Measurements from ENCODE around the gene C4BPA.

C4BPA gene

DNA sequence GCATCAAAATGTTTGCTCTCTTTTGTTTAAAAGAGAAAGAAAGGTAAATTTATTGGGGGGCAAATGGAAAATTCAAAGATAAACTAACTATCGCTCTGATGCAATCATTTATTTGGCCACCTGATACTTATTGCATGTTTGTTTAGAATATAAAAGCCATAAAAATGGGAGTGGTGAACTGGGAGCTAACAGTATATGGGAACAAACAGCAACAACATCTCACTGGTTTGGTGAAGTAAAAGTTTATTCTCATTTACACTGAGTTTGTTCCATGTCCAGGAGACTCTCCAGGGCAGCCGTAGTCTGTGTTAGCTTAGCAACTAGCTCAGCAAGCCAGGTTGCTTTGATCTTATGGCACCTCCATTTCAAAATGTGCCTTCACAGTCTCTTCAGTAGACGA, 20.4 kb downstream of the C4BPA start:
- no peak for DNase-seq (ENCODE audit: low read depth)

DNA sequence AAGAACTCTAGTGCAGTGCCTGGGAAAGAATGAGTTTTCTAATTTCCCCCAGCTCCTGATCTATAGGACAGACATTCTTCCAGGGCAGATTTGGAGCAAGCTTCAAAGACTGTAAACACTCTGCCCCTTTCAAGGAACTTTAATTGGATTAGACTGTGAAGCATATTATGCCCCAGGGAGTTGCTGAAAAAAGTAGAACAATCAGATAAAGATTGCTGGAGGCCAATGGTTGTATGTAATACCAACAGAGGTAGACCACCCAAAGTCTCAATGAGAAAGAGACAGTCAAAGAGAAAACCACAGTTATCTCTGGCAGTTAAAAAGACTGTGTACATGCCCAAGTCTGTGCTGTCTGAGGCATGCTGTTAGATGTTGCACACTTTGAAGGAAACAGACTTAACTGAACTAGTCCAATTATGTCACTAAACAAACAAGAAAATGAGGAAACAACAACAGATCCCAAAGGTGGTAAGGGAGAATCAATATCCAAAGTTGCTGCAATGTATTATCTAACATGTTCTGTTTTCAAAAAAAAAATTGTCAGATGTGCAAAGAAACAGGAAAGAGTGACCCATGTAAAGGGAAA, 24.4 kb downstream of the C4BPA start:
- no peak for DNase-seq (ENCODE audit: low read depth)

DNA sequence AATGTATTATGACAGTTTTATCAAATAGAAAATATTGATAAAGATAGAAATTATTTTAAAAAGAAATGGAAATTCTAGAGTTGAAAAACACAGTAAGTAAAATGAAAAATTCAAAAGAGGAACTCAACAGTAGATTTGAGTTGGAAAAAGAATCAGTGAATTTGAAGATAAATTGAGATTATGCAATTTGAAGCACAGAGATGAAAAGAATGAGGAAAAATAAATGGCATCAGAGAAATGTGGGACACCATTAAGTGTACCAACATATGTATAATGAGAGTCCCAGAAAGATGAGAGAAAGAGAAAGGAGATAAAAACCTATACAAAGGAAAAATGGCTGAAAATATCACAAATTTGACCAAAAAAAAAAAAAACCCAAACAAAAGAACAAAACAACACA, 25.0 kb downstream of the C4BPA start:
- DNase-seq (ENCODE audit: low read depth) = no peak

DNA sequence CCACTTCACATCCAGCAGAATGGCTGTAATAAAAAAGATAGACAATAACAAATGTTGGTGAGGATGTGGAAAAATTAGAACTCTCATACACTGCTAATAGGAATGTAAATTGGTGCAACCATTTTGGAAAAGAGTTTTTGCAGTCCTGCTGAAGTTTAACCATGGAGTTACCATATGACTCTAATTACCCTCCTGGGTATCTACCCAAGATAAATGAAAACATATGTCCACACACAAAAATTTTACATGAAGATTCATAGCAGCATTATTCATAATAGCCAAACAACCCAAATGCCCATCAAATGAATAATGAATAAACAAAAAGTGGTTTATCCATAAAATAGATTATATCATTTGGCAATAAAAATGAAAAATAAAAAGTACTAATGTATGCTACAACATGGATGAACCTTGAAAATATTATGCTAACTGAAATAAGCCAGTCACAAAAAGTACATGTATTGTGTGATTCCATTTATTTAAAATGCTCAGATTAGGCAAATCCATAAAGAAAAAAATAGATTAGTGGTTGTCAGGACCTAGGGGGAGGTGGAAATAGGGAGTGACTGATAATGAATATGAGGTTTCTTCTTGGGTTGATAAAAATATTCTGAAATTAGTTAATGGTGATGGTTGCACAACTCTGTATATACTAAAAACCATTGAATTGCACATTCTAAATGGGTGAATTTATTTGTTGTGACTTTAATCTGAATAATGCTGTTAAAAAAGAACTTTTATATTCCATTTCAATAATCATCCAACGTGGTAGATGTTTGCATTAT, 26.4 kb downstream of the C4BPA start:
- DNase-seq (ENCODE audit: low read depth) = no peak

DNA sequence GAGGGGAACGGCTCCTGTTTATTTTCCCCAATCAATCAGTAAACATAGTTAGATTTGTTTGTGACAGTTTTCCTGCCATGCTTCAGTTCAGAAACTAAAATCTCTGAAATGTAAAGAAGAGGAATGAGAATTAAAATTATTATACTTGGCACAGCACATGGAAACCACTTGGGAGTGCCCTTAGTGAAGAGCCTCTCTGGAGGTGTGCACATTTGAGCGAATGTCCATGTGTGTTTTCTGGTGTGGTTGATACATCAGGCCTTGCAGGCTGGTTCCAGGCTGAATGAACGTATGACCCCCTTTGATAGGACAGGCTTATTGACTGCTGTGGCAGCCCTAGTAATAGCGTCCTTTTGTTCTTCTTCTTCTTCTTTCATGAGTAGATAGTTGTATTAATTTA, 27.1 kb downstream of the C4BPA start:
- no peak for DNase-seq (ENCODE audit: low read depth)

DNA sequence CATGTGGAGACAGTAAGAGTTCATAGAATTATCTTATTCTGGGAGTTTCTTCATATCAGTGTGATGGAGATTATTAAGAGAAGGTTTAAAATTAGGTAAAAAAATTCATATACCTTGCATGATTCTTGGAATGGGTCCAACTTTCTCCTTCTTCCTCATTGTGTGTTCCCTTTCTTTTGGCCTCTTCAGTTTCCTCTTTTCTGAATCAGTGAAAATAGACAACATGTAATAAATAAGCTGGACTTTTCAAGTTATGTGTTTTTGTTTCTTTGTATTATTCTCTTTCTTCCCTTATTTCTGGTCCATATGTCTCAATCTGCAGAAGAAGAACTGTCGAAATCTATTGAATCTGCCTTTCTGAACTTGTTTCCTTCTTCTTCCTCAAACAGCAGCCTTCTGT, 30.5 kb downstream of the C4BPA start:
- no peak for DNase-seq (ENCODE audit: low read depth)

DNA sequence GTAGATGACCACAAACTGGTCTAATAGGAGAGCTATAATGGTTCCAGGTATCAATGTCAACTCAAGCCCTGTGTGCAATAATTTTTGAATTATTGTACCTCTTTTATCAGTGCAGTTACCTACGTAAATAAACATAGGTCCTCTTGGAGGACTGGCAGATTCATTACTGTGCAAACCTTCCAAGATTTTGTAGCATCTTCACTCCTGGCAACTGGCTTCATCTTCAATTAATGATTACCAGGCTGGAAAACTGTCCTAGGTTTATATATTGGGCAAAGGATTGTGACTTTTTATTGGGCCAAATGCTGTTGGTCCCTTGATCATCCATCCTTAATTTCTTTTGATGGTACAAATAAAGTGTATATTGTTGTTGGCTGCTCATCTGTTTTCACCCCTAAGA, 35.6 kb downstream of the C4BPA start:
- DNase-seq (ENCODE audit: low read depth) = no peak

DNA sequence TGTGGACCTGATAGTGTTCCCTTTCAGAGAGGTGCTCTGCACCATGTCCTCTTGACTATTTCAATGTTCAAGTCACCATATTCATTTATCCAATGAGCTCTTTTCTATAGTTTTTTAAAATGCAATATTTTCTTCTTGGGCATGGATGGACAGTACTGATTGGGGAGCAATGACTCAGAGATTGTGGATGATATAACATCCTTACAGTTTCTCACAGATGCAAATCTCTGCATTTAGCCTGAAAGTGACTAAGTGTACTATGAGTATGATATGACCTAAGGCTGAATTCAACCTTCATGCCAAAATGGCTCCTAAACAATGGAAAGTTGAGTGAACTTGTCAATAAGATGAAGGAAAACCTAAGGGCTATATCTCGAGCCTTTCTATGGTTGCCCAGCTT, 36.5 kb downstream of the C4BPA start:
- DNase-seq (ENCODE audit: low read depth) = no peak

DNA sequence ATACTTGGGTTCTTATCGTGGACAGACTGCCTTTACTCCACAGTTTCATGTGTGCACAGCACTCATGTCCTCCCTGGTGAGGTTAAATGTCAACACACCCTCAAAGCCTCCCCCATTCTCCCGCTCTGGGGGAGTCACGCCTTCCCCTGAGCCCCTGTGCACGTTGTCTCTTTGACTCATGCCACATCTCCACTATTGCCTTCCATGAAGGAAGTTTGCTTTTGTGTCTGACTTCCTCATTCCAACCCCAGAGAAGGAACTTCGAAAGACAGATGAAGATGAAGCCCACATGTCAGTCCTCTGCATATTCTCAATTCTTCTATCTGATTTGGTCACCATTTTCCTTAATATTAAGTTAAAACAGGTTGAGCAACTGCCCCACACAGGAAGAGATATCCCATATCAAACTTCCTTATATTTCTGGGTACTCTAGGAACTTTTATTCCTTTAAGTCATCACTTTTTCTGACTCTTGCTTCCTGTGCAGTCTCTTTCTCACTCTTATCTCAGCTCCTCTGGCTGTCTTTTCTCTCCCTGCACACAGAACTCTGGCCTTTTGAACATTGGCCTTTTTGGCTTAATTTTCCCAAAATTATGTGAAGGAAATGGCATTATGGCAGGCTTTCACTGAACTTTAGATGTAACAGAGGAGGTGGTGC, 41.5 kb downstream of the C4BPA start:
- no peak for DNase-seq (ENCODE audit: low read depth)

DNA sequence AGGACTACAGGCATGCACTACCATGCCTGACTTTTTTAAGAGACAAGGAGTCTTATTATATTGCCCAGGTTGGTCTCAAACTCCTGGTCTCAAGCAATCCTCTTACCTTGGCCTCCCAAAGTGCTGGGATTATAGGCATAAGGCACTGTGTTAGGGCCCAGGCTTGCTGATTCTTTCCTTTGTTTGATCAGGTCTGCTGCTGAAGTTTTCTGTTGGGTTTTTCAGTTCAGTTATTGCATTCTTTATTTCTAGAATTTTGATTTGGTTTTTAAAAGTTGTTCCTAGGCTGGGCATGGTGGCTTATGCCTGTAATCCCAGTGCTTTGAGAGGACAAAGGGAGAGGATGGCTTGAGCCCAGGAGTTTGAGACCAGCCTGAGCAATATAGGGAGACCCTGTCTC, 47.9 kb downstream of the C4BPA start:
- no peak for DNase-seq (ENCODE audit: low read depth)

DNA sequence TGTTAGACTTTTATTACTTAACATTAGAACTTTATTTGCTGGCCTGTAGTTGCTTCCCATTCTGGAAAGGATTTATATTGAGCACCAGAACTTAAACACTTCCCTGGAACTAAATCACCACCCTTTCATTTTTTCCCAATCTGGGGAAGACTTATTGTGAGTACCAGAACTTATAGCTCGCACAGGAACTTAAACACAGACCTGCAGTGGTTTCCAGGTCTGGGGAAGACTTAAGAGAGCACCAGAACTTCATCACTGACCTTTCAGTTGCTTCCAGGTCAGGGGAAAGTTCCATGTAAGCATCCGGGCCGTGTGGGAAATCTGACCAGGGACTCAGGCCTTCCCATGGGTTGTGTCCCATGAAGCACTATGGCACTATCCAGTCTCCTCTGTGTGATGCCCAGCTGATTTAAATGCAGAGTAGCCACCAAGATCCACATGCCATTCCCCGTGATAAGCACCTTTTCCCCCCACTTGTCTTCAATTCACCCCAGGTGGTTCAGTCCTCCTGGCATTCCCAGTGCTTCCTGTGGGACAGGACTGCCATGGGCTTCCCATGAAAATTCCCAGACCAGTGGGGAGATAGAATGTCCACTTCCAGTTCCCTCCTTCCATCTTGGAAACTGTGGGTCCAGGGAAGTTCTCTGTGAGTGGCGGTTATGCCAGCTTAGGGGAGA, 48.9 kb downstream of the C4BPA start:
- DNase-seq (ENCODE audit: low read depth) = no peak

DNA sequence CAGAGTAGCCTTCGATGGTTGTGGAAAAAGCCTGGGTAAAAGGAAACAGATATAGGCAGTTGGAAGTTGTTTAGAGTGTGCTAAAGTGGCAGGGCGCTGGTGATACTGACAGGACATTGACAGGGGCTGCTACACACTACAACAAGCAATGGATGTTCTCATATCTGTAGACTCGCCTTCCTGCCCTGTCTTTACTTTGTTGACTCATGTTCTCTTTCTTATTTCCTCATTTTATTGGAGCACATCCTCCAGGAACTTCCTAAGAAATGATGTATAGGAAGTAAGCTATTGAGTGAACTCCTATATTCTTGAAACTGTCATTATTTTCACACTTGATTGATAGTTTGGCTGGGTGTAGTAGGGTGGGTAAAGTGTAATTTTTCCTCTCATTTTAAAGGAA, 51.0 kb downstream of the C4BPA start:
- DNase-seq (ENCODE audit: low read depth) = no peak

DNA sequence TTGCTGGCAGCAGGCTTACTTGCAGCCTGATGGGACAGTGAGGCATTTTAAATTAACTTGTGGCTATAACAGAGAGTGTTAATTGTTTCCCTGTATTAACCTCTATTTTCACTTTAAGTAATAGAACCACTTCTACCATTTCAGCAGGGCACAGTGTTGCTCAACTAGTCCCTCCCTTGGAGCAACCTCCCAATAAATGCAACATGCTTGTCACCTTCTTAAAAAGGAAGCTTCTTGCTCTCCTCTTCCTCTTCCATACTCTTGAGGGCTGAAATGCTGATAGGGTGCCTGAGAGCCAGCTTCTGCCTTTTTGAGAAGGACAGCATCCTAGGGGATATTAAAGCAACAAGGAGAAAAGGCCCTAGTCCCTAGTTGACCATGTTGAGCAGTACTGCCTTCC, 52.1 kb downstream of the C4BPA start:
- DNase-seq (ENCODE audit: low read depth) = no peak

DNA sequence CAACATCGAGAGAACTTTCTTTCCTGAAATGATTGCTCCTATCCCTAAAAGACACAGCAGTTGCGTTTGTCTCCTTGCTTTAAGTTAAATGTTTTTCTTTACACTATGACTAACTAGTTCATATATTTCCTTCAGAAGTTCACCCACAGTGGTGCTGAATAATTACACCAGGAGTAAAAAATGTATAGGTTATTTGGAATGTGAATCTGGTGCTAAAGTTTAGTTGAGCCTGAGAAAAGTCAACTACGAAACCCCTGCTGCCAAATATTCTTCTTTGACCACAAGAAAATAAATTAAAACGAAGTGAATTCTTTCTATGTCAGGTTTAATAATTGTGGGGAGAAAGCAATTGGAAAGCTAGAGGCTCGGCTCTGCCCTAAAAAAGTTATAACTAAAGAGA, 52.8 kb downstream of the C4BPA start:
- DNase-seq (ENCODE audit: low read depth) = no peak

DNA sequence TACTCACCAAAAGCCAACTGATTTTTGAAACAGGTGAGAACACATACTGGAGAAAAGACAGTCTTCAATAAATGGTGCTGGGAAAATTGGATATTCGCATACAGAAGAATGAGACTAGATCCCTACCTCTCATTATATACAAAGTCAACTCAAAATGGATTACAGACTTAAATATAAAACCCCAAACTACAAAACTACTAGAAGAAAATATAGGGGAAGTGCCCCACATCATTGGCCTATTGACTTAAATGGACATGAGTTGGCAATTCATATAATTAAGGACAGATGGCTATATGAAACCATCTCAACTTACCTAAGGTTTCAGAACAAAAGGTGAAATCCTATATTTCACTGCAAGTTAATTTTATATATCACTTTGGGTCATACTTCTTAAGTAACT, 60.1 kb downstream of the C4BPA start:
- DNase-seq (ENCODE audit: low read depth) = no peak

DNA sequence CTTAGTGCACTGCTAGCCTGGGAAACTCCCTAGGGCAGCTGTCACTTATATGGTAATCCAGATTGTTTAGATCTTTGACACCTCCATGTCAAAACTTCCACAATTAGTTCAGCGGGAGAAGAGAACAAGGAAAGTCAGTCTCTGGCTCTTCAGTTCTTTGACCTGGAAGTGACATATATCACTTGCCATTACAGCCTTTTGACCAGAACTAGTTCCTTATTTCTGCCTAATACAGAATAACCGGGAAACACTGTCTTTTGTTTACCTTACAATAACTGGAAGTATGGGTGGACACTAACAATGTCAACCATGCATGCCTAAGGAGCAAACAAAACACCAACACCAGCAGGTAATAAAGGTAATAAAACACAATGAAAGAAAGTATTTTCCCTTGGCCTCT, 68.3 kb downstream of the C4BPA start:
- no peak for DNase-seq (ENCODE audit: low read depth)

DNA sequence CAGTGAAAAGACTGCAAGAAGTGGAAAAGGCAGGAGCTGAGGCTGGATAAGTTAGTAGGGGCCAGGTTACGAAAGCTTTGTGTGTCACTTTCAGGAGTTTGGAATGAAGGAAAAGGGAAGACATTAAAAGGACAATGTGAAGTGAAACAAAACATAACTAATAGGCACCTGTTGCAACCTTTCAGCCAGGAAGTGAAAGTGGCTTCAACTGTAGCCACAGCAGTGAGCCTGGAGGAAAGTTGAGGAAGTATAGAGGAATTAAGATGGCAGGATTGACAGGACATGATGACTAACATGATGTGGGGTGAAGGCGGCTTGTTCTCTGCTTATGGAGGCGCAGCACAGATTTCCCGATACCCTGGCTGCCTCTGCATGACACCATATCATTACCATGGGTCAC, 68.9 kb downstream of the C4BPA start:
- DNase-seq (ENCODE audit: low read depth) = no peak

DNA sequence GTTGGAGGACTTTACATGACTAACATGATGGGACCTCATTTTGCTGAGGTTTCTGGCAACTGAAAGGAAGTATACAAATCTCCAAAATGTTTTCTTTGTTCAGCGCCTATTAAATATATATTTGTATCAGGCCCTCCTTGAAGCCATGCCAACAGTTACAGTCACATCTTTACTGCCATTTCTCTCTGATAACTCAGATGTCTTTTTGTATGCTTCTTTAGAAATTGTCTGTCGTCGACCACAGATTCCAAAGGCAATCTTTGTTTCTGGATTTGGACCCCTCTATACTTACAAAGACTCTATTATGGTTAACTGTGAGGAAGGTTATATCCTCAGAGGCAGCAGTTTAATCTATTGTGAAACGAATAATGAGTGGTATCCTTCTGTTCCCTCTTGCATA, 69.4 kb downstream of the C4BPA start:
- DNase-seq (ENCODE audit: low read depth) = no peak

DNA sequence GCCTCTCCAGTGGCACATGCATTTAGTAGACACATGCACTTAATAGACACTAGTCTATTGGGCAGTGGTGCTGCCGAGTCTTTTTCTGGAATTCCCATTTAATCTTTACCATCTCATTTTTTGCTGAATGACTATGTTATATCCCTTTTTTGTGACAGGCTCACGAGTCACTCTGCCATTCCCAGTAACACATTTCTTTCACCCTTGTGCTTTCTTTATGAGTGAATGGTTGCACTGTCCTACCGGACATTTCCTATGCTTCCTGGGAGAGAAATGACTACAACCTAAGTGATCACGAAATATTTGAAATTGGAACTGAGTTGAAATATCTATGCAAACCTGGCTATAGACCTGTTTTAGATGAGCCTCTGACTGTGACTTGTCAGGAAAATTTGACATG, 70.9 kb downstream of the C4BPA start:
- DNase-seq (ENCODE audit: low read depth) = no peak

DNA sequence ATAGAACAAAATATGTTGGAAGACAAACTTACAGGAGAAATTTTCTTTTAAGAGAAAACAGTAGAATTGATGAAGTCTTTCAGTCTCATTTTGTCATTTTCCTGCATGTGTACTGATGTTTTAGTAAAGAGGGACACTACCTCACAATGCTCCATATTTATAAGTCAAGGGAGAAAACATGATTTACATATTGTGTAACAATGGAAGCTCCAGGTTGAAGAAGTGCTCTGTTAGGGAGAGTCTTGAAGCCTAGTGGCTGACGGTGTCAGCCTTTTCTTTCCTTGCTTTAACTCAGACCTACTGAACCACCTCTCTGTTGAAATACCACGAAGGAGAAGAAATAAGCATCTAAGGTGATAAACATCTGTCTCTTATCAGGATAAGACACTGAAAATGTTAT, 75.0 kb downstream of the C4BPA start:
- no peak for DNase-seq (ENCODE audit: low read depth)

DNA sequence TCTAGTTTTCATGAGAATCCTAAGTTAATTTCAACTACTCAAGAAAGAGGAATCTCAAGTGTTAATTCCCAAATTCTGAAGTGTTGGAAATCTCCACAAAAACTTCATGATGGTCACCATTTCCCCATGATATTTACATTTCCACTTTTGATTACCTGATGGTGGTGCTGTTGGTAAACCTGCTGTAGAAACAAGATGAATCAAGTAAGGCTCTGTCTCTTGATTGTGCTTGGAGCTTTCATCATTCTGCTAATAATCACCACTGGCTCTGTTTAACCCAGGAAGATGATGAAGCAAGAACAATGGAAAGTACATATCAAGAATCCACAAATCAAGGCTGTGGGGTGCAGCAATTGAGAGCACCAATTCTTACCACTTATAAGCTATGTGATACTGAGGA, 77.8 kb downstream of the C4BPA start:
- DNase-seq (ENCODE audit: low read depth) = no peak

DNA sequence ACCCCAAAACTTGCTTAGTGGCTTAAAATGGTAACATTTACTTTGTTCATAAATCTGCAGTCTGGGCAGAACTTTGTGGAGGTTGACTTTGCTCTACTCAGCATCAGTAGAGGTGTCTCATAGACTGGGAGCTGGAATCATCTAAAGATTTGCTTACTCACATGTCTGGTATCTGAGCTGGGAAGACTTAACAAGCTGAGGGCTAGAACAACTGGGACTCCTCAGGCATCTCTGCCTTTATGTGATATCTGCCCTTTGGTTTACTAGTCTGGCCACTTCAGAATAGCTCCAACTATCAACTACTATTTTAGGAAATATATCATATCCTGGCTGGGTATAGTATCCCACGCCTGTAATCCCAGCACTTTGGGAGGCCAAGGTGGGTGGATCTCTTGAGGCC, 82.5 kb downstream of the C4BPA start:
- DNase-seq (ENCODE audit: low read depth) = peak; percentile 41

DNA sequence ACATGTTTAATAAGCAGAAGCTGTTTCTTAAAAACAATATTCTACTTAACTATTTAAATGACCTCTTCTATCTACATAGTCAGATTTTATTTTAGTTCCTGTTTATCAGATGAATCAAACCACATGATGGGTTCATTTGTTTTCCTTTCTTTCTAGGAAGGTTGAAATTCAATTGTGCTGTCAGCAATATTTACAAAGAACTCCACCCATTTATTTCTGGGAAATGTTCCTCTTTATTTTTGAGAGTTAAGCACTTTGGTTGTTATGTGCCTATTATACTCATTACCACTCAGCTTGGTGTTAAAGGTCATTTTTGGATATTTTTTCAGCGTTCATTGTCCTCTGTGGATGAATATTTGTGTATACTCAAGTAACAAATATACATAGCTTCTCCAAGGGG, 84.9 kb downstream of the C4BPA start:
- no peak for DNase-seq (ENCODE audit: low read depth)
